SK-N-SH treated with all-trans-retinoic acid at 6 μM for 48 hours (cell line): ENCODE data around the gene KNCN.

ENCODE experiments used
- ATAC-seq: fragments of 200-7000 bp; cut with Tn5 transposase; 3 replicates; pipeline ENCODE4 v1.9.1; 2020; ENCODE audit warnings: mild to moderate bottlenecking, moderate library complexity
- ARNTL ChIP-seq: fragments of 450-650 bp; formaldehyde crosslinking; IDR thresholded peaks from 2 replicates; pipeline ENCODE4 v1.5.0; 2020; ENCODE audit warnings: low read depth, mild to moderate bottlenecking, moderate library complexity, borderline replicate concordance
- BACH2 ChIP-seq: fragments of 250-450 bp; sonication (Bioruptor Pico); IDR thresholded peaks from 2 replicates; pipeline ENCODE4 v1.9.0; 2021; ENCODE audit warnings: mild to moderate bottlenecking, borderline replicate concordance
- CREB5 ChIP-seq: fragments of 250-450 bp; sonication (Bioruptor Pico); IDR thresholded peaks from 2 replicates; pipeline ENCODE4 v1.5.1; 2020; ENCODE audit warnings: low read depth, mild to moderate bottlenecking, moderate library complexity
- CSDC2 ChIP-seq: fragments of 250-450 bp; sonication (Bioruptor Pico); IDR thresholded peaks from 2 replicates; pipeline ENCODE4 v1.5.0; 2020; ENCODE audit warnings: mild to moderate bottlenecking, moderate library complexity
- CSRNP3 ChIP-seq: fragments of 250-450 bp; sonication (Bioruptor Pico); IDR thresholded peaks from 2 replicates; pipeline ENCODE4 v1.5.1; 2021; ENCODE audit warnings: mild to moderate bottlenecking, moderate library complexity
- ESRRG ChIP-seq: fragments of 250-450 bp; sonication (Bioruptor Pico); IDR thresholded peaks from 2 replicates; pipeline ENCODE4 v1.6.1; 2021; ENCODE audit warnings: mild to moderate bottlenecking
- ISL1 ChIP-seq: fragments of 250-450 bp; sonication (Bioruptor Pico); IDR thresholded peaks from 2 replicates; pipeline ENCODE4 v2.1.2; 2022; ENCODE audit warnings: mild to moderate bottlenecking, moderate library complexity
- OSR1 ChIP-seq: fragments of 250-450 bp; sonication (Bioruptor Pico); IDR thresholded peaks from 2 replicates; pipeline ENCODE4 v1.8.0; 2022; ENCODE audit warnings: moderate library complexity, mild to moderate bottlenecking, inconsistent platforms
- PATZ1 ChIP-seq: fragments of 250-450 bp; sonication (Bioruptor Pico); IDR thresholded peaks from 2 replicates; pipeline ENCODE4 v1.8.0; 2020; ENCODE audit warnings: mild to moderate bottlenecking, moderate library complexity, borderline replicate concordance
- POU6F1 ChIP-seq: fragments of 250-450 bp; sonication (Bioruptor Pico); IDR thresholded peaks from 2 replicates; pipeline ENCODE4 v1.8.0; 2021; ENCODE audit warnings: low read depth, mild to moderate bottlenecking, moderate library complexity, borderline replicate concordance
- RARB ChIP-seq: fragments of 250-450 bp; sonication (Bioruptor Pico); IDR thresholded peaks from 2 replicates; pipeline ENCODE4 v1.8.0; 2021; ENCODE audit warnings: mild to moderate bottlenecking, moderate library complexity
- SNAI2 ChIP-seq: fragments of 250-450 bp; sonication (Bioruptor Pico); IDR thresholded peaks from 2 replicates; pipeline ENCODE4 v1.5.0; 2020; ENCODE audit warnings: mild to moderate bottlenecking, moderate library complexity
- TCF4 ChIP-seq: fragments of 250-450 bp; sonication (Bioruptor Pico); IDR thresholded peaks from 2 replicates; pipeline ENCODE4 v1.8.0; 2021; ENCODE audit warnings: mild to moderate bottlenecking, moderate library complexity, borderline replicate concordance
- TSHZ2 ChIP-seq: fragments of 250-450 bp; sonication (Bioruptor Pico); IDR thresholded peaks from 2 replicates; pipeline ENCODE4 v1.5.0; 2020; ENCODE audit warnings: mild to moderate bottlenecking, moderate library complexity
- ZC3H10 ChIP-seq: fragments of 250-450 bp; sonication (Bioruptor Pico); IDR thresholded peaks from 2 replicates; pipeline ENCODE4 v1.5.1; 2021; ENCODE audit warnings: mild to moderate bottlenecking, moderate library complexity
- ZFP3 ChIP-seq: fragments of 250-450 bp; sonication (Bioruptor Pico); IDR thresholded peaks from 2 replicates; pipeline ENCODE4 v1.5.0; 2020; ENCODE audit warnings: mild to moderate bottlenecking, moderate library complexity
- ZFP30 ChIP-seq: fragments of 450-650 bp; formaldehyde crosslinking; IDR thresholded peaks from 2 replicates; pipeline ENCODE4 v1.5.0; 2022; ENCODE audit warnings: mild to moderate bottlenecking, moderate library complexity
- ZNF565 ChIP-seq: fragments of 450-650 bp; formaldehyde crosslinking; conservative IDR thresholded peaks from 2 replicates; pipeline ENCODE4 v1.5.0; 2020; ENCODE audit warnings: low read depth, mild to moderate bottlenecking, moderate library complexity
- ZNF8 ChIP-seq: fragments of 450-650 bp; formaldehyde crosslinking; IDR thresholded peaks from 2 replicates; pipeline ENCODE4 v1.5.0; 2020; ENCODE audit warnings: mild to moderate bottlenecking, moderate library complexity

Gene KNCN

GRCh38 chr1:46552357-46553237, 1.1 kb upstream of the KNCN start:
- TF ChIP-seq OSR1 (CRISPR knock-in tag) (no peak), BACH2 (no peak), PATZ1 (CRISPR knock-in tag) (no peak), CREB5 (no peak), ZNF8 (CRISPR knock-in tag) (no peak), TSHZ2 (no peak), ZNF565 (CRISPR knock-in tag) (no peak), CSDC2 (no peak)
- no peak for ATAC-seq

- TF ChIP-seq SNAI2 (CRISPR knock-in tag) = no peak
- no peak for TF ChIP-seq TCF4
- TF ChIP-seq ZFP30 (CRISPR knock-in tag) = no peak
- TF ChIP-seq PATZ1 (CRISPR knock-in tag) = no peak
- ATAC-seq = no peak
Measured at GRCh38 chr1:46550751-46551231, 656 bp downstream of the KNCN start.

- ATAC-seq = peak; percentile 62
- no peak for TF ChIP-seq ESRRG (CRISPR knock-in tag)
- TF ChIP-seq PATZ1 (CRISPR knock-in tag) = no peak
- TF ChIP-seq SNAI2 (CRISPR knock-in tag) = no peak
- no peak for TF ChIP-seq ZC3H10 (CRISPR knock-in tag)
- no peak for TF ChIP-seq ARNTL (CRISPR knock-in tag)
- no peak for TF ChIP-seq CREB5
- no peak for TF ChIP-seq BACH2
- no peak for TF ChIP-seq POU6F1 (CRISPR knock-in tag)
- no peak for TF ChIP-seq OSR1 (CRISPR knock-in tag)
- no peak for TF ChIP-seq TCF4
- TF ChIP-seq CSRNP3 (CRISPR knock-in tag) = no peak
- no peak for TF ChIP-seq RARB (CRISPR knock-in tag)
- no peak for TF ChIP-seq ZFP3
- no peak for TF ChIP-seq ISL1 (CRISPR knock-in tag)
- TF ChIP-seq, all 23 proteins: peak for 0
Measured at GRCh38 chr1:46549697-46550681, 1.5 kb downstream of the KNCN start.
